Ovary (tissue), 9 donors: ENCODE data around the gene PLVAP. TPM values are rescaled to one million over a fixed set of nuclear protein-coding genes. Genes with fewer than 3 reads are reported as not detected.

ENCODE experiments used
- DNase-seq, 5 donors: peaks; one replicate each; pipeline ENCODE4 v3.0.0-alpha.2; 2019 to 2020
- H3K27ac ChIP-seq, 2 donors: fragments of 200-600 bp; one replicate each; pipeline versions ENCODE4 v1.5.1 to v1.8.0; 2019 to 2022
- H3K27me3 ChIP-seq: fragments of 200-600 bp; one replicate; pipeline ENCODE4 v1.8.0; 2022
- H3K36me3 ChIP-seq: fragments of 200-600 bp; sonication (generic); one replicate; pipeline ENCODE4 v1.5.1; 2019
- H3K4me1 ChIP-seq: one replicate; pipeline ENCODE4 v1.8.1; 2013; ENCODE audit warnings: mild to moderate bottlenecking, moderate library complexity; ENCODE audit not compliant: insufficient read depth
- H3K4me3 ChIP-seq: fragments of 200-600 bp; sonication (generic); one replicate; pipeline ENCODE4 v1.5.1; 2017
- H3K9me3 ChIP-seq, 2 donors: fragments of 200-600 bp in 1 of 2; sonication (generic) in 1 of 2; one replicate each; pipeline versions ENCODE4 v1.5.1 to v1.8.1; 2013 to 2019; ENCODE audit warnings: mild to moderate bottlenecking in 1 of 2, moderate library complexity in 1 of 2
- CTCF ChIP-seq, 3 donors: fragments of 450-650 bp in 2 of 3; fragments of 200-600 bp in 1 of 3; IDR thresholded peaks; one replicate each; pipeline versions ENCODE4 v1.5.1 to v1.8.0; 2016 to 2022; ENCODE audit warnings: antibody characterized with exemption in 3 of 3, mild to moderate bottlenecking in 1 of 3
- EP300 ChIP-seq: sonication (generic); formaldehyde crosslinking; IDR thresholded peaks from one replicate; pipeline ENCODE4 v1.6.1; 2017; ENCODE audit warnings: antibody characterized with exemption
- POLR2A ChIP-seq: fragments of 450-650 bp; IDR thresholded peaks from one replicate; pipeline ENCODE4 v1.6.1; 2017; ENCODE audit warnings: antibody characterized with exemption, mild to moderate bottlenecking, moderate library complexity
- WGBS, 3 donors: extraction: QIAGEN DNeasy Blood & Tissue Kit in 1 of 3; methylation state at CpG; one replicate each; pipeline versions ENCODE4 v1.1.5 to v1.1.7; 2013 to 2017; 5-methylcytosine and 5-hydroxymethylcytosine counted together
- intact Hi-C, 4 donors: fragments of 100-400 bp; cut with DNase I; formaldehyde crosslinking; loops; one replicate each; pipeline versions ENCODE4 v1.11.0 to v1.15.1; 2022 to 2023
- polyA plus RNA-seq, 2 donors: library from polyadenylated mRNA; stranded (reverse); fragments of 200-250 nt in 1 of 2; fragments of 350-450 nt in 1 of 2; fragmentation: Illumina TruSeq in 1 of 2; extraction: RNeasy Lipid Tissue Mini Kit (QIAGEN cat#74804) in 1 of 2; gene quantifications; one replicate each; pipeline ENCODE4 v1.2.3, GENCODE V29; 2013 to 2014
- total RNA-seq, 7 donors: library from RNA; depleted of rRNA in 2 of 7; stranded (reverse); fragments of >200 nt in 2 of 7; fragmentation: NEBNext Ultra II Directional in 3 of 7; extraction: Animal tissue kit (Norgen Biotek cat#: 25700) in 3 of 7; gene quantifications; one replicate each; pipeline versions ENCODE4 v1.1.0 to v1.2.4, GENCODE V29; 2016 to 2023
- donor health status: DM: no; HTN: no; CAD: no; lungs with moderate emphysema.
- donor health status: DM: no; HTN: no; CAD: no.
- donor health status: Bipolar disorder and iron deficiency.
- donor health status: DM: yes; HTN: yes; CAD: no.
- donor health status: DM: no; HTN: no; CAD: no.
- donor health status: DM: yes; HTN: yes; CAD: no.

PLVAP gene
- total and polyA plus RNA-seq, 9 donors = 2.0 to 22.7 (median 8.3) TPM

GRCh38 chr19:17330262-17331044 lies 46.7 kb downstream of the PLVAP start:
- Histone ChIP-seq H3K27me3 (no peaks in the 10 kb centered on the region), H3K27ac (no peak overlapping the region), H3K9me3 (no peaks in the 10 kb centered on the region), H3K36me3 (no peaks in the 10 kb centered on the region), H3K4me3 (no peak overlapping the region), H3K4me1 (peaks cover 7% of the 10 kb centered on the region)
- intact Hi-C loops = no loop called here
- DNase-seq = no peak
- TF ChIP-seq EP300 = no peak
- TF ChIP-seq CTCF (IDR thresholded peaks at IDR 0.05) = no peak
- TF ChIP-seq POLR2A = no peak
- whole genome bisulfite sequencing, 3 donors = 89 to 93% (median 92%) methylated on average over 24 of the region's 24 CpGs

- intact Hi-C loops = no loop called here
- H3K27ac ChIP-seq = no peak overlapping the region
- no peak for DNase-seq
- WGBS, 3 donors = 66 to 75% (median 73%) methylated on average over 47 to 51 of the region's 51 CpGs
- no peaks in the 10 kb centered on the region for H3K36me3 ChIP-seq
- H3K4me1 ChIP-seq = peaks cover 4% of the 10 kb centered on the region
- no peaks in the 10 kb centered on the region for H3K27me3 ChIP-seq
- H3K4me3 ChIP-seq = no peak overlapping the region
- no peaks in the 10 kb centered on the region for H3K9me3 ChIP-seq
- TF ChIP-seq POLR2A = no peak
- TF ChIP-seq CTCF (IDR thresholded peaks at IDR 0.05) = no peak
- no peak for TF ChIP-seq EP300
Measured at GRCh38 chr19:17329366-17330261, 47.5 kb downstream of the PLVAP start.

- H3K27ac ChIP-seq = no peak overlapping the region
- no peak for TF ChIP-seq CTCF (IDR thresholded peaks at IDR 0.05)
- no peak for TF ChIP-seq POLR2A
- TF ChIP-seq EP300 = no peak
- H3K27me3 ChIP-seq = no peaks in the 10 kb centered on the region
- DNase-seq = no peak
- H3K36me3 ChIP-seq = no peaks in the 10 kb centered on the region
- H3K9me3 ChIP-seq = no peaks in the 10 kb centered on the region
- WGBS, 3 donors = 9 to 19% (median 17%) methylated on average over 34 to 94 of the region's 94 CpGs
- H3K4me1 ChIP-seq = peaks cover 4% of the 10 kb centered on the region
- H3K4me3 ChIP-seq = peak overlapping the region; percentile 40
- intact Hi-C loops = no loop called here
Measured at GRCh38 chr19:17328517-17329365, 48.4 kb downstream of the PLVAP start.
